Measurements from ENCODE around the gene MAPK4.
A peak's percentile ranks its signal among the peaks of the same experiment; 100 is the strongest.
"Not testable (repeated sequence)": the region's sequence is repeated elsewhere in the genome, so short reads cannot be mapped to it uniquely, and the experiment has no call there.

MAPK4 gene

GRCh38 chr18:50558157-50558556 lies 1.7 kb upstream of the MAPK4 start:
- DNase-seq (ENCODE audit: low spot score) (no peak), ATAC-seq (ENCODE audit: low read depth) (no peak)
- no peak overlapping the region for H3K4me3 ChIP-seq (ENCODE audit: severe bottlenecking)
- no peak overlapping the region for H3K27ac ChIP-seq (ENCODE audit: poor library complexity, severe bottlenecking)
- H3K27me3 ChIP-seq (ENCODE audit: insufficient read depth, poor library complexity, severe bottlenecking), result peaks cover 26% of the 10 kb centered on the region
- H3K9me3 ChIP-seq (ENCODE audit: severe bottlenecking), result no peaks in the 10 kb centered on the region
- H3K4me1 ChIP-seq (ENCODE audit: insufficient read depth, poor library complexity, severe bottlenecking), result no peaks in the 10 kb centered on the region
- H3K36me3 ChIP-seq (ENCODE audit: low read depth), result no peaks in the 10 kb centered on the region
- no peak for TF ChIP-seq CTCF (IDR thresholded peaks at IDR 0.05; ENCODE audit: poor library complexity, severe bottlenecking)

GRCh38 chr18:50558948-50559751 lies 737 bp upstream of the MAPK4 start:
- H3K4me3 ChIP-seq (ENCODE audit: severe bottlenecking), result peak overlapping the region; percentile 40
- ATAC-seq (ENCODE audit: low read depth), result no peak
- peaks cover 26% of the 10 kb centered on the region for H3K27me3 ChIP-seq (ENCODE audit: insufficient read depth, poor library complexity, severe bottlenecking)

GRCh38 chr18:50560681-50561629 lies 1.1 kb downstream of the MAPK4 start:
- no peaks in the 10 kb centered on the region for H3K9me3 ChIP-seq (ENCODE audit: severe bottlenecking)
- H3K27me3 ChIP-seq (ENCODE audit: insufficient read depth, poor library complexity, severe bottlenecking), result peaks cover 26% of the 10 kb centered on the region
- H3K27ac ChIP-seq (ENCODE audit: poor library complexity, severe bottlenecking), result no peak overlapping the region
- no peak for TF ChIP-seq CTCF (IDR thresholded peaks at IDR 0.05; ENCODE audit: poor library complexity, severe bottlenecking)
- DNase-seq (ENCODE audit: low spot score), result no peak
- no peaks in the 10 kb centered on the region for H3K36me3 ChIP-seq (ENCODE audit: low read depth)
- ATAC-seq (ENCODE audit: low read depth), result peak; percentile 45
- H3K4me3 ChIP-seq (ENCODE audit: severe bottlenecking), result peak overlapping the region; percentile 40
- H3K4me1 ChIP-seq (ENCODE audit: insufficient read depth, poor library complexity, severe bottlenecking), result no peaks in the 10 kb centered on the region

More at GRCh38 chr18:50558948-50559751, 737 bp upstream of the MAPK4 start:
- TF ChIP-seq CTCF (IDR thresholded peaks at IDR 0.05; ENCODE audit: poor library complexity, severe bottlenecking), result no peak
- DNase-seq (ENCODE audit: low spot score), result no peak
- Histone ChIP-seq H3K27ac (ENCODE audit: poor library complexity, severe bottlenecking) (no peak overlapping the region), H3K9me3 (ENCODE audit: severe bottlenecking) (no peaks in the 10 kb centered on the region), H3K36me3 (ENCODE audit: low read depth) (no peaks in the 10 kb centered on the region), H3K4me1 (ENCODE audit: insufficient read depth, poor library complexity, severe bottlenecking) (no peaks in the 10 kb centered on the region)

GRCh38 chr18:50562258-50562657 lies 2.4 kb downstream of the MAPK4 start:
- H3K4me1 ChIP-seq (ENCODE audit: insufficient read depth, poor library complexity, severe bottlenecking); ATAC-seq (ENCODE audit: low read depth); H3K36me3 ChIP-seq (ENCODE audit: low read depth); H3K4me3 ChIP-seq (ENCODE audit: severe bottlenecking); H3K27ac ChIP-seq (ENCODE audit: poor library complexity, severe bottlenecking); DNase-seq (ENCODE audit: low spot score); H3K9me3 ChIP-seq (ENCODE audit: severe bottlenecking): not testable (repeated sequence)
- H3K27me3 ChIP-seq (ENCODE audit: insufficient read depth, poor library complexity, severe bottlenecking), result peaks cover 26% of the 10 kb centered on the region

GRCh38 chr18:50562686-50563085 lies 2.8 kb downstream of the MAPK4 start:
- no peaks in the 10 kb centered on the region for H3K9me3 ChIP-seq (ENCODE audit: severe bottlenecking)
- no peak overlapping the region for H3K4me3 ChIP-seq (ENCODE audit: severe bottlenecking)
- ATAC-seq (ENCODE audit: low read depth) (no peak), DNase-seq (ENCODE audit: low spot score) (no peak)
- H3K27ac ChIP-seq (ENCODE audit: poor library complexity, severe bottlenecking), result no peak overlapping the region
- no peaks in the 10 kb centered on the region for H3K36me3 ChIP-seq (ENCODE audit: low read depth)
- no peak for TF ChIP-seq CTCF (IDR thresholded peaks at IDR 0.05; ENCODE audit: poor library complexity, severe bottlenecking)
- H3K4me1 ChIP-seq (ENCODE audit: insufficient read depth, poor library complexity, severe bottlenecking), result no peaks in the 10 kb centered on the region
- H3K27me3 ChIP-seq (ENCODE audit: insufficient read depth, poor library complexity, severe bottlenecking), result peaks cover 26% of the 10 kb centered on the region

Measured in RWPE2 (cell line).